Measurements from ENCODE around the gene FMNL3. TPM values are rescaled to one million over a fixed set of nuclear protein-coding genes. Genes with fewer than 3 reads are reported as not detected.

The FMNL3 gene
- total and polyA plus RNA-seq, 2 of the 8 experiments (the other 6 are each of a cell fraction or from before 2014, with no cell fraction given), result 8.6 to 29.0 TPM

- H4K20me1 ChIP-seq (replicated peaks in 1 of 2; ENCODE audit: control insufficient read depth in 1 of 2, insufficient read depth in 2 of 2, low read length in 2 of 2), result no peaks in the 10 kb centered on the region
- H2BK120ac ChIP-seq (replicated peaks; ENCODE audit: low read depth, low read length), result no peak overlapping the region
- no peak overlapping the region for H3K56ac ChIP-seq (replicated peaks; ENCODE audit: insufficient read length, low read depth, low read length)
- no peak overlapping the region for H3K14ac ChIP-seq (ENCODE audit: insufficient read length)
- H3K23me2 ChIP-seq (ENCODE audit: low read depth, low read length), result no peaks in the 10 kb centered on the region
- H3K36me3 ChIP-seq (ENCODE audit: control insufficient read depth in 2 of 4, insufficient read depth in 4 of 4, low read length in 3 of 4), result peaks cover 0 to 4% (median 3%) of the 10 kb centered on the region in 4 experiments; a peak in 5 of 8 replicates
- H2BK20ac ChIP-seq (ENCODE audit: low read length), result no peak overlapping the region
- POLR2A ChIA-PET (ENCODE audit: partially characterized antibody), result interaction anchor here (0.9 to 2.6 kb wide), 7 partner anchors 9 to 108 kb away, joined by 3 to 19 read pairs (median 3); partner anchors contain the start of gene TMBIM6
- no peaks in the 10 kb centered on the region for H3K27me3 ChIP-seq (replicated peaks in 1 of 4; ENCODE audit: control insufficient read depth in 3 of 4, extremely low read depth in 1 of 4, insufficient read depth in 3 of 4, low read length in 3 of 4)
- no peaks in the 10 kb centered on the region for H3K79me2 ChIP-seq (ENCODE audit: control insufficient read depth in 1 of 2, insufficient read depth in 2 of 2, low read length in 2 of 2)
- no peaks in the 10 kb centered on the region; the same call in 1 of the 2 replicates for H3K79me1 ChIP-seq (ENCODE audit: low read depth, low read length)
- no peak for FAIRE-seq
- no peak overlapping the region for H2AFZ ChIP-seq (ENCODE audit: low read length)
- no peak overlapping the region for H2BK12ac ChIP-seq (ENCODE audit: low read depth, low read length)
- H4K5ac ChIP-seq (ENCODE audit: insufficient read length, low read depth, low read length), result no peak overlapping the region
- H4K8ac ChIP-seq (ENCODE audit: extremely low read depth, insufficient read depth, low read length), result no peak overlapping the region
- H2AK5ac ChIP-seq (ENCODE audit: low read depth, low read length), result no peak overlapping the region
- no peak overlapping the region for H3K4ac ChIP-seq (replicated peaks; ENCODE audit: insufficient read length, low read depth, low read length)
- 88% methylated on average over 2 of the region's 2 CpGs; no CpG with 5 or more reads in 1 of the 2 experiments for WGBS, 2 experiments (ENCODE audit: extremely low coverage in 1 of 2, insufficient coverage in 1 of 2, insufficient read length in 1 of 2, insufficient replicate concordance in 2 of 2, low coverage in 1 of 2, low lambda C conversion rate in 2 of 2, missing lambda C conversion rate in 1 of 2)
- H3K4me2 ChIP-seq (ENCODE audit: insufficient read depth in 1 of 2, low read depth in 2 of 2, low read length in 2 of 2), result no peak overlapping the region
- no peak for DNase-seq (ENCODE audit: low read depth in 1 of 2, low spot score in 2 of 2)
- no peak overlapping the region for H2BK5ac ChIP-seq (ENCODE audit: low read depth, low read length)
- no peak overlapping the region for H3K23ac ChIP-seq (ENCODE audit: insufficient read length)
- no peaks in the 10 kb centered on the region for H3K9me3 ChIP-seq (ENCODE audit: insufficient read depth in 2 of 2, low read depth in 1 of 2, low read length in 1 of 2)
- H3K27ac ChIP-seq (ENCODE audit: low read depth, low read length), result no peak overlapping the region
- H3K4me3 ChIP-seq (ENCODE audit: extremely low read depth in 1 of 4, insufficient read depth in 2 of 4, low read depth in 3 of 4, low read length in 4 of 4), result no peak overlapping the region
- H3K4me1 ChIP-seq (replicated peaks in 1 of 4; ENCODE audit: control insufficient read depth in 3 of 4, insufficient read depth in 4 of 4, low read length in 3 of 4), result peaks cover 0 to 10% (median 5%) of the 10 kb centered on the region in 4 experiments; a peak in 5 of 7 replicates
- CTCF ChIA-PET (ENCODE audit: partially characterized antibody), result interaction anchor here (0.8 to 9.4 kb wide), 8 partner anchors 9 to 276 kb away, joined by 3 to 98 read pairs (median 4); partner anchors contain the start of gene PRPF40B
- H2BK15ac ChIP-seq (ENCODE audit: low read length), result no peak overlapping the region
- no peak overlapping the region for H3K18ac ChIP-seq (ENCODE audit: extremely low read depth, low read length)
- H4K91ac ChIP-seq (replicated peaks; ENCODE audit: insufficient read length, low read length), result no peak overlapping the region
- no peak overlapping the region for H3K9ac ChIP-seq (replicated peaks in 1 of 4; ENCODE audit: extremely low read depth in 1 of 4, low read depth in 3 of 4, low read length in 3 of 4)
- no peak for TF ChIP-seq CTBP2 (IDR thresholded peaks at IDR 0.05; ENCODE audit: borderline replicate concordance, insufficient read depth, insufficient read length, low read length)
- no peak for TF ChIP-seq CTCF (IDR thresholded peaks at IDR 0.05; ENCODE audit: control extremely low read depth in 1 of 3, insufficient read depth in 1 of 3, low read depth in 1 of 3, low read length in 3 of 3)
- no peak for TF ChIP-seq CHD1 (IDR thresholded peaks at IDR 0.05; ENCODE audit: low read depth, low read length)
- TF ChIP-seq SIN3A (conservative IDR thresholded peaks at IDR 0.05 in 1 of 2, IDR thresholded peaks at IDR 0.05 in 1 of 2; ENCODE audit: low read depth in 1 of 2, low read length in 2 of 2), result no peak
- TF ChIP-seq CHD2 (IDR thresholded peaks at IDR 0.05; ENCODE audit: low read length), result no peak
- TF ChIP-seq SAP30 (IDR thresholded peaks at IDR 0.05; ENCODE audit: insufficient read depth, insufficient replicate concordance, low read length), result no peak
- TF ChIP-seq E2F6 (IDR thresholded peaks at IDR 0.05), result no peak
- no peak for TF ChIP-seq PHF8 (conservative IDR thresholded peaks at IDR 0.05; ENCODE audit: low read depth, low read length)
- TF ChIP-seq POLR2A (IDR thresholded peaks at IDR 0.05; ENCODE audit: control extremely low read depth in 1 of 2, low read depth in 2 of 2, low read length in 2 of 2), result no peak
Observed at GRCh38 chr12:49633703-49634345, 73.4 kb downstream of the FMNL3 start.

All from H1 (cell line).